Breast epithelium (tissue), 3 donors: ENCODE data around the gene SESN1.

Source experiments
- POLR2A ChIP-seq: fragments of 450-650 bp; IDR thresholded peaks from one replicate; pipeline ENCODE4 v1.6.1; 2016; ENCODE audit warnings: antibody characterized with exemption, mild to moderate bottlenecking, moderate library complexity
- TF ChIP-seq, protein P1 (sequence below), 3 donors: fragments of 450-650 bp; IDR thresholded peaks; one replicate each; pipeline ENCODE4 v1.5.1; 2016 to 2017; ENCODE audit warnings: antibody characterized with exemption in 3 of 3, mild to moderate bottlenecking in 3 of 3, moderate library complexity in 3 of 3

DNA sequence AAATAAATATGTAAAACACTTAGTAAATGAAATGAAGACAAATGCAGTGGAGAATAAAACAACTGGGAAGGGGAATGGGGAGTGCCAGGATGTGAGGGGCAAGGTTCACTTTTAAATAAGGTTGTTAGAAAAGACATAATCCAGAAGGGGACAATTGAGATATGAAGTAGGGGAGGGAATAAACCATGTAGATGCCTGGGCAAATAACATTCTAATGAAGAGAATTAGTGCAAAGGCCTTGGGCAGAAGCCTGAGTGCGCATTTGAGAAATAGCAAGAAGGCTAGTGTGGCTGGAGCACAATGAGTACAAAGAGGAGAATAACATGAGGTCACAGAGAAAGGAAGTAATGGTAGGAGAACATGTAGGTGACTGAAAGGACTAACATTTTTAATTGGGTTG, 3.0 kb upstream of the SESN1 start:
- no peak for TF ChIP-seq POLR2A
- TF ChIP-seq, protein P1, sequence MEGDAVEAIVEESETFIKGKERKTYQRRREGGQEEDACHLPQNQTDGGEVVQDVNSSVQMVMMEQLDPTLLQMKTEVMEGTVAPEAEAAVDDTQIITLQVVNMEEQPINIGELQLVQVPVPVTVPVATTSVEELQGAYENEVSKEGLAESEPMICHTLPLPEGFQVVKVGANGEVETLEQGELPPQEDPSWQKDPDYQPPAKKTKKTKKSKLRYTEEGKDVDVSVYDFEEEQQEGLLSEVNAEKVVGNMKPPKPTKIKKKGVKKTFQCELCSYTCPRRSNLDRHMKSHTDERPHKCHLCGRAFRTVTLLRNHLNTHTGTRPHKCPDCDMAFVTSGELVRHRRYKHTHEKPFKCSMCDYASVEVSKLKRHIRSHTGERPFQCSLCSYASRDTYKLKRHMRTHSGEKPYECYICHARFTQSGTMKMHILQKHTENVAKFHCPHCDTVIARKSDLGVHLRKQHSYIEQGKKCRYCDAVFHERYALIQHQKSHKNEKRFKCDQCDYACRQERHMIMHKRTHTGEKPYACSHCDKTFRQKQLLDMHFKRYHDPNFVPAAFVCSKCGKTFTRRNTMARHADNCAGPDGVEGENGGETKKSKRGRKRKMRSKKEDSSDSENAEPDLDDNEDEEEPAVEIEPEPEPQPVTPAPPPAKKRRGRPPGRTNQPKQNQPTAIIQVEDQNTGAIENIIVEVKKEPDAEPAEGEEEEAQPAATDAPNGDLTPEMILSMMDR (IDR thresholded peaks at IDR 0.05), result no peak
